Measurements from ENCODE around the gene FUCA1. TPM values are rescaled to one million over a fixed set of nuclear protein-coding genes. Genes with fewer than 3 reads are reported as not detected.
"Not testable (repeated sequence)": the region's sequence is repeated elsewhere in the genome, so short reads cannot be mapped to it uniquely, and the experiment has no call there.

The FUCA1 gene
- total RNA-seq, 2 experiments from 2014 or later = 5.6 to 6.5 TPM

GRCh38 chr1:23848673-23849616, 19.1 kb downstream of the FUCA1 start:
- H3K27ac Mint-ChIP-seq = no peak overlapping the region
- CTCF ChIA-PET = interaction anchor here (0.6 to 1.3 kb wide), 3 partner anchors 38 to 77 kb away, joined by 3 to 6 read pairs (median 4); no protein-coding TSS in a partner anchor

GRCh38 chr1:23847482-23848095, 20.5 kb downstream of the FUCA1 start:
- DNase-seq; H3K9me3 Mint-ChIP-seq (ENCODE audit: low read depth); CTCF ChIA-PET; H3K27me3 Mint-ChIP-seq; H3K4me1 Mint-ChIP-seq; H3K4me3 Mint-ChIP-seq; ATAC-seq; H3K27ac Mint-ChIP-seq: not testable (repeated sequence)
- peaks cover 26% of the 10 kb centered on the region for H3K36me3 Mint-ChIP-seq

More at GRCh38 chr1:23848673-23849616, 19.1 kb downstream of the FUCA1 start:
- Mint-ChIP-seq H3K36me3 (peaks cover 27% of the 10 kb centered on the region), H3K4me1 (no peaks in the 10 kb centered on the region), H3K9me3 (ENCODE audit: low read depth) (peaks cover 2% of the 10 kb centered on the region), H3K4me3 (no peak overlapping the region), H3K27me3 (no peaks in the 10 kb centered on the region)
- DNase-seq = no peak
- no peak for ATAC-seq

- peaks cover 2% of the 10 kb centered on the region for H3K9me3 Mint-ChIP-seq (ENCODE audit: low read depth)
- no peak overlapping the region for H3K27ac Mint-ChIP-seq
- ATAC-seq (no peak), DNase-seq (no peak)
- peaks cover 11% of the 10 kb centered on the region for H3K27me3 Mint-ChIP-seq
- no peaks in the 10 kb centered on the region for H3K4me1 Mint-ChIP-seq
- H3K36me3 Mint-ChIP-seq = peaks cover 24% of the 10 kb centered on the region
- H3K4me3 Mint-ChIP-seq = no peak overlapping the region
- CTCF ChIA-PET = interaction anchor here (2.1 kb wide), 1 partner anchor 9 kb away, joined by 6 read pairs; no protein-coding TSS in a partner anchor
Observed at GRCh38 chr1:23845163-23845562, 22.9 kb downstream of the FUCA1 start.

- H3K27ac Mint-ChIP-seq = no peak overlapping the region
- H3K9me3 Mint-ChIP-seq (ENCODE audit: low read depth) = peaks cover 2% of the 10 kb centered on the region
- peaks cover 24% of the 10 kb centered on the region for H3K36me3 Mint-ChIP-seq
- peaks cover 11% of the 10 kb centered on the region for H3K27me3 Mint-ChIP-seq
- no peak for DNase-seq
- H3K4me3 Mint-ChIP-seq = no peak overlapping the region
- ATAC-seq = no peak
- CTCF ChIA-PET = interaction anchor here (1.0 to 2.1 kb wide), 3 partner anchors 11 to 66 kb away, joined by 3 to 6 read pairs (median 5); partner anchors contain the start of gene PITHD1
- H3K4me1 Mint-ChIP-seq = peaks cover under 1% of the 10 kb centered on the region
Observed at GRCh38 chr1:23843644-23844043, 24.4 kb downstream of the FUCA1 start.

GRCh38 chr1:23838401-23838866, 29.7 kb downstream of the FUCA1 start:
- H3K4me3 Mint-ChIP-seq = peak overlapping the region; percentile 66
- DNase-seq (peak; percentile 80), ATAC-seq (peak; percentile 100)
- CTCF ChIA-PET = interaction anchor here (0.8 to 2.3 kb wide), 5 partner anchors 12 to 434 kb away, joined by 3 to 13 read pairs (median 3); no protein-coding TSS in a partner anchor
- peaks cover 15% of the 10 kb centered on the region for H3K27me3 Mint-ChIP-seq
- H3K36me3 Mint-ChIP-seq = no peaks in the 10 kb centered on the region
- H3K27ac Mint-ChIP-seq = no peak overlapping the region
- H3K4me1 Mint-ChIP-seq = peaks cover 15% of the 10 kb centered on the region
- no peaks in the 10 kb centered on the region for H3K9me3 Mint-ChIP-seq (ENCODE audit: low read depth)

- Mint-ChIP-seq H3K9me3 (ENCODE audit: low read depth) (no peaks in the 10 kb centered on the region), H3K4me1 (peaks cover 15% of the 10 kb centered on the region), H3K27ac (no peak overlapping the region), H3K27me3 (peaks cover 15% of the 10 kb centered on the region), H3K36me3 (no peaks in the 10 kb centered on the region), H3K4me3 (peak overlapping the region; percentile 66)
- ATAC-seq (no peak), DNase-seq (no peak)
- CTCF ChIA-PET = interaction anchor here (1.3 to 2.3 kb wide), 3 partner anchors 11 to 28 kb away, joined by 3 to 13 read pairs (median 4); no protein-coding TSS in a partner anchor
Observed at GRCh38 chr1:23837908-23838307, 30.2 kb downstream of the FUCA1 start.

- ATAC-seq (no peak), DNase-seq (no peak)
- Mint-ChIP-seq H3K27me3 (peaks cover 5% of the 10 kb centered on the region), H3K36me3 (no peaks in the 10 kb centered on the region), H3K4me1 (peaks cover 15% of the 10 kb centered on the region), H3K27ac (no peak overlapping the region), H3K4me3 (no peak overlapping the region), H3K9me3 (ENCODE audit: low read depth) (no peaks in the 10 kb centered on the region)
- CTCF ChIA-PET = no interaction called here
Observed at GRCh38 chr1:23836037-23836436, 32.1 kb downstream of the FUCA1 start.

GRCh38 chr1:23834156-23834555, 33.9 kb downstream of the FUCA1 start:
- CTCF ChIA-PET = interaction anchor here (1.8 kb wide), 1 partner anchor 62 kb away, joined by 6 read pairs; no protein-coding TSS in a partner anchor
- H3K9me3 Mint-ChIP-seq (ENCODE audit: low read depth); H3K27me3 Mint-ChIP-seq; H3K4me3 Mint-ChIP-seq; H3K36me3 Mint-ChIP-seq; DNase-seq; H3K27ac Mint-ChIP-seq; ATAC-seq: not testable (repeated sequence)
- peaks cover 15% of the 10 kb centered on the region for H3K4me1 Mint-ChIP-seq

- no peaks in the 10 kb centered on the region for H3K27me3 Mint-ChIP-seq
- no peaks in the 10 kb centered on the region for H3K9me3 Mint-ChIP-seq (ENCODE audit: low read depth)
- CTCF ChIA-PET = interaction anchor here (8.5 kb wide), 1 partner anchor 17 kb away, joined by 62 read pairs; no protein-coding TSS in a partner anchor
- H3K27ac Mint-ChIP-seq = no peak overlapping the region
- peaks cover 20% of the 10 kb centered on the region for H3K4me1 Mint-ChIP-seq
- no peaks in the 10 kb centered on the region for H3K36me3 Mint-ChIP-seq
- H3K4me3 Mint-ChIP-seq = no peak overlapping the region
- DNase-seq (no peak), ATAC-seq (no peak)
Observed at GRCh38 chr1:23827717-23828116, 40.4 kb downstream of the FUCA1 start.

- not testable (repeated sequence) for ATAC-seq; H3K27me3 Mint-ChIP-seq; H3K9me3 Mint-ChIP-seq (ENCODE audit: low read depth); H3K36me3 Mint-ChIP-seq; H3K27ac Mint-ChIP-seq; DNase-seq; H3K4me3 Mint-ChIP-seq
- CTCF ChIA-PET = interaction anchor here (0.6 to 8.5 kb wide), 3 partner anchors 12 to 55 kb away, joined by 4 to 62 read pairs (median 12); no protein-coding TSS in a partner anchor
- H3K4me1 Mint-ChIP-seq = peaks cover 20% of the 10 kb centered on the region
Observed at GRCh38 chr1:23826590-23826989, 41.5 kb downstream of the FUCA1 start.

GRCh38 chr1:23825762-23826522, 42.1 kb downstream of the FUCA1 start:
- peak; percentile 29 for ATAC-seq
- H3K36me3 Mint-ChIP-seq = no peaks in the 10 kb centered on the region

GRCh38 chr1:23825076-23825761, 42.9 kb downstream of the FUCA1 start, which contains the start of gene HMGCL:
TSS of gene HMGCL (minus strand) at chr1:23825429. CDS start at chr1:23825415, 14 bp downstream.
- Mint-ChIP-seq H3K4me3 (peak within 1 kb of the TSS; percentile 93), H3K27me3 (no peaks in the 10 kb centered on the region), H3K9me3 (ENCODE audit: low read depth) (no peaks in the 10 kb centered on the region), H3K4me1 (peaks cover 20% of the 10 kb centered on the region), H3K36me3 (no peaks in the 10 kb centered on the region), H3K27ac (peak within 1 kb of the TSS; percentile 94)
- CTCF ChIA-PET = interaction anchor here (0.7 to 8.5 kb wide), 10 partner anchors 9 to 124 kb away, joined by 3 to 62 read pairs (median 4); partner anchors contain the start of genes FUCA1 and PITHD1
- peak; percentile 94 for DNase-seq
- ATAC-seq = peak; percentile 97

More at GRCh38 chr1:23825762-23826522, 42.1 kb downstream of the FUCA1 start:
- CTCF ChIA-PET = interaction anchor here (0.6 to 8.5 kb wide), 7 partner anchors 10 to 123 kb away, joined by 3 to 62 read pairs (median 4); no protein-coding TSS in a partner anchor
- no peak for DNase-seq
- Mint-ChIP-seq H3K27ac (peak overlapping the region; percentile 94), H3K9me3 (ENCODE audit: low read depth) (no peaks in the 10 kb centered on the region), H3K27me3 (no peaks in the 10 kb centered on the region), H3K4me3 (peak overlapping the region; percentile 93), H3K4me1 (peaks cover 20% of the 10 kb centered on the region)
